GM12878 (cell line): Measurements from ENCODE around the gene SF1. TPM values are rescaled to one million over a fixed set of nuclear protein-coding genes. Genes with fewer than 3 reads are reported as not detected.

Experiments
- ATAC-seq: fragments of 200-7000 bp; cut with Tn5 transposase; 3 replicates; pipeline ENCODE4 v1.9.1; 2020; ENCODE audit warnings: mild to moderate bottlenecking, moderate library complexity
- BruUV-seq: library from RNA; stranded (reverse); fragments of 400-500 nt; replicated peaks from 2 replicates; lab custom pipeline; 2021; lab: Mats Ljungman, UMichigan
- CTCF ChIA-PET: fragments of 300-600 bp; sonication (Branson Sonifier 250); formaldehyde crosslinking; extraction: SDS; loops from one replicate; lab custom pipeline; 2021; ENCODE audit warnings: inconsistent platforms; lab: Yijun Ruan, JAX
- POLR2A ChIA-PET: fragments of 350-600 bp; formaldehyde crosslinking; extraction: SDS; loops from one replicate; lab custom pipeline; 2021; ENCODE audit warnings: inconsistent platforms; lab: Charles Lee
- RAD21 ChIA-PET: fragments of 300-600 bp; sonication (Branson Sonifier 250); formaldehyde crosslinking; loops from one replicate; lab custom pipeline; 2023; ENCODE audit warnings: antibody characterized with exemption; ENCODE audit not compliant: unreplicated experiment; lab: Charles Lee
- SMC1A ChIA-PET: fragments of 300-600 bp; sonication (Branson Sonifier 250); formaldehyde crosslinking; loops from one replicate; lab custom pipeline; 2023; ENCODE audit not compliant: unreplicated experiment, uncharacterized antibody; lab: Charles Lee
- DNase-seq: peaks from one replicate; pipeline ENCODE4 v3.0.0-alpha.2; 2011; ENCODE audit warnings: low read depth, low spot score
- FAIRE-seq: peaks from 3 replicates; lab custom pipeline; 2011; peaks lifted over from hg19 to GRCh38; lab: Jason Lieb, UNC
- H2AFZ ChIP-seq: 2 replicates; pipeline ENCODE4 v1.6.0; 2011; ENCODE audit warnings: low read depth, low read length, control low read depth; ENCODE audit not compliant: control insufficient read depth
- H3K27ac ChIP-seq: 2 replicates; pipeline ENCODE4 v1.5.1; 2011; ENCODE audit warnings: control low read depth; ENCODE audit not compliant: control insufficient read depth, insufficient read depth
- H3K27me3 ChIP-seq, 2 experiments: replicated peaks in 1 of 2; 2 replicates each; pipeline versions ENCODE4 v1.6.0 to v1.6.1; 2011; ENCODE audit warnings: low read length in 1 of 2; ENCODE audit not compliant: control insufficient read depth in 2 of 2, insufficient read depth in 2 of 2
- H3K36me3 ChIP-seq, 2 experiments: 2 replicates each; pipeline ENCODE4 v1.5.1; 2011; ENCODE audit warnings: low read length in 1 of 2; ENCODE audit not compliant: control insufficient read depth in 2 of 2, insufficient read depth in 2 of 2
- H3K4me1 ChIP-seq: 2 replicates; pipeline ENCODE4 v1.6.1; 2011; ENCODE audit warnings: mild to moderate bottlenecking, low read length, moderate library complexity, mixed read lengths; ENCODE audit not compliant: control insufficient read depth, insufficient read depth
- H3K4me2 ChIP-seq: 2 replicates; pipeline ENCODE4 v1.6.0; 2011; ENCODE audit warnings: control low read depth; ENCODE audit not compliant: control insufficient read depth, insufficient read depth
- H3K4me3 ChIP-seq: fragments of 200-600 bp; sonication (generic); 2 replicates; pipeline ENCODE4 v1.5.1; 2016
- H3K79me2 ChIP-seq: 2 replicates; pipeline ENCODE4 v1.6.0; 2011; ENCODE audit warnings: low read length; ENCODE audit not compliant: control insufficient read depth, insufficient read depth
- H3K9ac ChIP-seq: 2 replicates; pipeline ENCODE4 v1.8.0; 2011; ENCODE audit warnings: low read length, control low read depth, mixed read lengths; ENCODE audit not compliant: control insufficient read depth, insufficient read depth
- H3K9me3 ChIP-seq: replicated peaks from 3 replicates; pipeline ENCODE4 v1.5.1; 2011; ENCODE audit warnings: mild to moderate bottlenecking, low read length; ENCODE audit not compliant: control insufficient read depth, insufficient read depth
- H4K20me1 ChIP-seq: 2 replicates; pipeline ENCODE4 v1.6.0; 2011; ENCODE audit not compliant: control insufficient read depth, insufficient read depth
- BMI1 ChIP-seq: fragments of 450-650 bp; IDR thresholded peaks from 2 replicates; pipeline ENCODE4 v1.6.1; 2016; ENCODE audit warnings: mild to moderate bottlenecking, moderate library complexity, borderline replicate concordance
- BRCA1 ChIP-seq: IDR thresholded peaks from 2 replicates; pipeline ENCODE4 v1.6.1; 2011; ENCODE audit warnings: low read depth, low read length, improper control_type of control experiment
- CEBPB ChIP-seq, 2 experiments: fragments of 150-350 bp in 1 of 2; IDR thresholded peaks; 2 replicates each; pipeline ENCODE4 v1.6.1; 2012 to 2014; ENCODE audit warnings: low read depth in 2 of 2, low read length in 2 of 2, borderline replicate concordance in 1 of 2, inconsistent platforms in 1 of 2
- CHD2 ChIP-seq: IDR thresholded peaks from 2 replicates; pipeline ENCODE4 v1.6.1; 2011; ENCODE audit warnings: low read depth, low read length, improper control_type of control experiment, borderline replicate concordance
- CREB1 ChIP-seq: IDR thresholded peaks from 2 replicates; pipeline ENCODE4 v1.6.1; 2012; ENCODE audit warnings: low read depth, mild to moderate bottlenecking, inconsistent platforms
- DPF2 ChIP-seq: fragments of 450-650 bp; IDR thresholded peaks from 2 replicates; pipeline ENCODE4 v1.6.1; 2017; ENCODE audit warnings: mild to moderate bottlenecking
- EED ChIP-seq: sonication (generic); IDR thresholded peaks from 2 replicates; pipeline ENCODE4 v1.6.1; 2016; ENCODE audit warnings: antibody characterized with exemption, low read depth
- EGR1 ChIP-seq, 2 experiments: IDR thresholded peaks; 1 replicate in 1 of 2; 2 replicates in 1 of 2; pipeline ENCODE4 v1.6.1; 2011 to 2012; ENCODE audit warnings: low read depth in 2 of 2, low read length in 2 of 2, borderline replicate concordance in 1 of 2, mild to moderate bottlenecking in 1 of 2, moderate library complexity in 1 of 2
- GATAD2B ChIP-seq: fragments of 450-650 bp; conservative IDR thresholded peaks from 2 replicates; pipeline ENCODE4 v1.6.1; 2017; ENCODE audit warnings: low read depth, mild to moderate bottlenecking, moderate library complexity
- IKZF1 ChIP-seq: fragments of 450-650 bp; conservative IDR thresholded peaks from 2 replicates; pipeline ENCODE4 v1.6.1; 2017; ENCODE audit warnings: antibody characterized with exemption, mild to moderate bottlenecking
- IKZF2 ChIP-seq, 2 experiments: fragments of 450-650 bp; IDR thresholded peaks; 2 replicates each; pipeline ENCODE4 v1.6.1; 2017; ENCODE audit warnings: mild to moderate bottlenecking in 2 of 2, moderate library complexity in 2 of 2
- KAT2A ChIP-seq: conservative IDR thresholded peaks from 2 replicates; pipeline ENCODE4 v1.6.1; 2011; ENCODE audit warnings: low read depth, low read length; ENCODE audit not compliant: control insufficient read depth
- MTA2 ChIP-seq: fragments of 450-650 bp; IDR thresholded peaks from 2 replicates; pipeline ENCODE4 v1.6.1; 2016; ENCODE audit warnings: low read depth, mild to moderate bottlenecking, moderate library complexity
- NBN ChIP-seq: fragments of 450-650 bp; IDR thresholded peaks from 2 replicates; pipeline ENCODE4 v1.6.1; 2016
- NFXL1 ChIP-seq: fragments of 450-650 bp; IDR thresholded peaks from 2 replicates; pipeline ENCODE4 v1.6.1; 2017; ENCODE audit warnings: antibody characterized with exemption, mild to moderate bottlenecking, borderline replicate concordance
- PML ChIP-seq: IDR thresholded peaks from 2 replicates; pipeline ENCODE4 v1.6.1; 2012; ENCODE audit warnings: low read length, inconsistent platforms
- POLR2A ChIP-seq: IDR thresholded peaks from 2 replicates; pipeline ENCODE4 v1.6.1; 2011; ENCODE audit warnings: low read depth, mild to moderate bottlenecking, low read length
- RB1 ChIP-seq: fragments of 450-650 bp; formaldehyde crosslinking; IDR thresholded peaks from 2 replicates; pipeline ENCODE4 v1.6.1; 2017; ENCODE audit warnings: mild to moderate bottlenecking, borderline replicate concordance
- RUNX3 ChIP-seq: IDR thresholded peaks from 2 replicates; pipeline ENCODE4 v1.6.1; 2012; ENCODE audit warnings: low read length, inconsistent platforms
- SP1 ChIP-seq: IDR thresholded peaks from one replicate; pipeline ENCODE4 v1.6.1; 2011; ENCODE audit warnings: low read depth, low read length
- WGBS: methylation state at CpG from one replicate; pipeline ENCODE4 v1.1.6; 2016; ENCODE audit warnings: low lambda C conversion rate; ENCODE audit not compliant: insufficient replicate concordance, insufficient coverage; ENCODE audit errors: missing lambda C conversion rate; 5-methylcytosine and 5-hydroxymethylcytosine counted together
- in situ Hi-C: fragments of 300-500 bp; cut with MboI; formaldehyde crosslinking; loops from 9 replicates; pipeline ENCODE4 v1.14.3; 2018; ENCODE audit warnings: mixed read lengths
- intact Hi-C: fragments of 100-400 bp; cut with micrococcal nuclease; formaldehyde crosslinking; loops from one replicate; pipeline ENCODE4 v1.14.2; 2022; ENCODE audit not compliant: unreplicated experiment
- polyA plus RNA-seq, 11 experiments: library from polyadenylated mRNA; depleted of rRNA in 4 of 11; unstranded in 6 of 11; stranded (reverse) in 5 of 11; fragments of >200 nt; fragmentation: Nextera tagmentation in 4 of 11; fragmentation: Illumina TruSeq in 1 of 11; extraction: Ambion mirVana in 4 of 11; extraction: Trizol in 1 of 11; gene quantifications; 1 replicate in 1 of 11; 2 replicates in 10 of 11; pipeline versions ENCODE4 v1.2.1 to v1.2.3, GENCODE V29; 2011 to 2016; ENCODE audit warnings: inconsistent platforms in 2 of 11, missing spikeins in 2 of 11, low read depth in 1 of 11
- total RNA-seq, 4 experiments: library from RNA; depleted of rRNA in 3 of 4; stranded (reverse); fragments of >200 nt in 3 of 4; fragmentation: Illumina TruSeq in 1 of 4; extraction: Trizol in 1 of 4; gene quantifications; 2 replicates each; pipeline versions ENCODE4 v1.2.1 to v1.2.3, GENCODE V29; 2013 to 2021
- TF ChIP-seq, protein P1 (sequence below): fragments of 450-650 bp; IDR thresholded peaks from 2 replicates; pipeline ENCODE4 v1.6.1; 2016; ENCODE audit warnings: mild to moderate bottlenecking

Gene SF1
- total and polyA plus RNA-seq, 10 of the 15 experiments (the other 5 are each of a cell fraction or from before 2014, with no cell fraction given) = 13.6 to 337 (median 103) TPM

DNA sequence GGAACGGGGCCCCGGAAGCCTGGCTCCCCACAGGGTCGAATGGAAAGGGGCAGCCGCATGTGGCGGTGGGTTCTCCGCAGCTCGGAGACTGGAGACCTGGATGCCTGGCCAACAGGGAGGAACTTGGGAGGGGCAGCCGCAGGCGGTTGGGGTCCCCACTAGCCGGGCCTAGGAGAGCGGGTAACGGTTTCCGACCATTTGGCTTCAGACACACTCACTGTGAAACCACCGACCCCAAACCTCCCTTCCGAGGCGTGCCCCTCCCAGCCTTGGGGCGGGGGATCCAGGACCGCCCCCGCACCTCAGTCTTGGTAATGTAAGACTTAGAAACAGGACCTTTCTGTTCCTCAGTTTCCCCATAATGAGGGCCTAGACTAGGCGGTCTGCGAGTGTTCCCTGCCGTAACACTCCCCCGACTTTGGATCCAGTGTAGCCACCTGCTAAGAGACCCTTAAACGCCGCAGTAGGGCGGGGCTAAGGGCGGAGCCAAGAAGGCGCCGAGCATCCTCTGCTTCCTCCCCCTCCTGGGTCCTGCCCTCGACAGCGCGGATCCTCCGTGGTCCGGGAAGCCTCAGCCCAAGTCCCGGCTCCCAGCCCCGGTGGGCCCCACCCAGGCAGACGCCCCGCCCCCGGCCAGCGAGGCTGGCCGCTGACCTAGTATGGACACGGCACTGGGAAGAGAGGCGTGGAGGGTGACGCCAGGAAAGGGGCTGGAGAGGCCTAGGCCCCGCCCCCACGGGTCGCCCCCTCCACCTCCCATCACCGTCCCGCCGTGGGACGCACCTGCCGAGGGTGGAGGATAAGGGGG, 32.6 kb downstream of the SF1 start:
- Histone ChIP-seq H4K20me1 (no peaks in the 10 kb centered on the region), H3K79me2 (no peaks in the 10 kb centered on the region), H3K27me3 (peaks cover 0 to 5% of the 10 kb centered on the region in 2 experiments; a peak in 3 of 4 replicates), H3K9me3 (no peaks in the 10 kb centered on the region), H3K4me3 (peak overlapping the region; percentile 59), H3K9ac (peak overlapping the region; percentile 27; the same call in 1 of the 2 replicates), H2AFZ (peak overlapping the region; percentile 77), H3K4me1 (peaks cover 29% of the 10 kb centered on the region), H3K36me3 (no peaks in the 10 kb centered on the region), H3K27ac (peak overlapping the region; percentile 53), H3K4me2 (peak overlapping the region; percentile 98)
- no peak for DNase-seq
- in situ Hi-C loops (no loop called here), intact Hi-C loops (loop anchor here (2.0 kb wide), 1 partner anchor 27 kb away; no protein-coding TSS in a partner anchor)
- no peak; the same call in 1 of the 2 replicates for TF ChIP-seq GATAD2B
- no peak for TF ChIP-seq CHD2
- no peak for TF ChIP-seq KAT2A
- TF ChIP-seq CREB1 = no peak
- peak; percentile 34; the same call in 1 of the 2 replicates for TF ChIP-seq EED
- no peak for TF ChIP-seq NBN
- TF ChIP-seq NFXL1 = no peak
- TF ChIP-seq BRCA1 = no peak
- TF ChIP-seq CEBPB (IDR thresholded peaks at IDR 0.05; ENCODE audit: borderline replicate concordance in 1 of 2, low read depth in 2 of 2, low read length in 2 of 2) = no peak
- TF ChIP-seq BMI1 = no peak
- no peak for TF ChIP-seq PML
- TF ChIP-seq MTA2 = no peak; the same call in 1 of the 2 replicates
- TF ChIP-seq RUNX3 = peak; percentile 47; the same call in 1 of the 2 replicates
- TF ChIP-seq RB1 = no peak
- TF ChIP-seq IKZF2 (IDR thresholded peaks at IDR 0.05) = peak in 1 of 2 experiments; percentile 22; a peak in 1 of 4 replicates
- 0 out of 2 replicates have a peak, but pooled peaks have one; percentile 59 for TF ChIP-seq IKZF1
- TF ChIP-seq, protein P1, sequence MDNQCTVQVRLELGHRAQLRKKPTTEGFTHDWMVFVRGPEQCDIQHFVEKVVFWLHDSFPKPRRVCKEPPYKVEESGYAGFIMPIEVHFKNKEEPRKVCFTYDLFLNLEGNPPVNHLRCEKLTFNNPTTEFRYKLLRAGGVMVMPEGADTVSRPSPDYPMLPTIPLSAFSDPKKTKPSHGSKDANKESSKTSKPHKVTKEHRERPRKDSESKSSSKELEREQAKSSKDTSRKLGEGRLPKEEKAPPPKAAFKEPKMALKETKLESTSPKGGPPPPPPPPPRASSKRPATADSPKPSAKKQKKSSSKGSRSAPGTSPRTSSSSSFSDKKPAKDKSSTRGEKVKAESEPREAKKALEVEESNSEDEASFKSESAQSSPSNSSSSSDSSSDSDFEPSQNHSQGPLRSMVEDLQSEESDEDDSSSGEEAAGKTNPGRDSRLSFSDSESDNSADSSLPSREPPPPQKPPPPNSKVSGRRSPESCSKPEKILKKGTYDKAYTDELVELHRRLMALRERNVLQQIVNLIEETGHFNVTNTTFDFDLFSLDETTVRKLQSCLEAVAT = 0 out of 2 replicates have a peak, but pooled peaks have one; percentile 29
- peak; percentile 57 for TF ChIP-seq POLR2A
- TF ChIP-seq EGR1 (IDR thresholded peaks at IDR 0.05; ENCODE audit: borderline replicate concordance in 1 of 2, low read depth in 2 of 2, low read length in 2 of 2) = peak in 1 of 2 experiments; percentile 94; a peak in 2 of 3 replicates
- TF ChIP-seq DPF2 = no peak; the same call in 1 of the 2 replicates
- peak; percentile 49 for TF ChIP-seq SP1
- ATAC-seq = peak; percentile 58
- FAIRE-seq = no peak
- SMC1A ChIA-PET = interaction anchor here (1.8 to 2.2 kb wide), 2 partner anchors 18 to 27 kb away, joined by 8 to 11 read pairs; no protein-coding TSS in a partner anchor
- CTCF ChIA-PET = interaction anchor here (0.5 to 2.6 kb wide), 5 partner anchors 26 to 677 kb away, joined by 3 to 11 read pairs (median 8); partner anchors contain the start of genes NEAT1 and SF1
- BruUV-seq = no TSS peak
- RAD21 ChIA-PET = interaction anchor here (0.6 to 1.8 kb wide), 6 partner anchors 27 to 103 kb away, joined by 3 to 5 read pairs (median 4); partner anchors contain the start of gene SF1
- 3% methylated on average over 46 of the region's 52 CpGs for WGBS
- POLR2A ChIA-PET = interaction anchor here (0.7 kb wide), 1 partner anchor 538 kb away, joined by 3 read pairs; no protein-coding TSS in a partner anchor
